HG02943 (cell line): Measurements from ENCODE around the gene MEGF10.

Source experiments
- ATAC-seq: cut with Tn5 transposase; IDR thresholded peaks from one replicate; pipeline ENCODE4 v1.9.1; 2021; ENCODE audit warnings: mild to moderate bottlenecking, low read depth, moderate library complexity; ENCODE audit not compliant: unreplicated experiment

The MEGF10 gene

GRCh38 chr5:127429928-127430327 lies 139.3 kb downstream of the MEGF10 start:
- ATAC-seq = no peak

GRCh38 chr5:127430627-127431026 lies 140.0 kb downstream of the MEGF10 start:
- no peak for ATAC-seq

DNA sequence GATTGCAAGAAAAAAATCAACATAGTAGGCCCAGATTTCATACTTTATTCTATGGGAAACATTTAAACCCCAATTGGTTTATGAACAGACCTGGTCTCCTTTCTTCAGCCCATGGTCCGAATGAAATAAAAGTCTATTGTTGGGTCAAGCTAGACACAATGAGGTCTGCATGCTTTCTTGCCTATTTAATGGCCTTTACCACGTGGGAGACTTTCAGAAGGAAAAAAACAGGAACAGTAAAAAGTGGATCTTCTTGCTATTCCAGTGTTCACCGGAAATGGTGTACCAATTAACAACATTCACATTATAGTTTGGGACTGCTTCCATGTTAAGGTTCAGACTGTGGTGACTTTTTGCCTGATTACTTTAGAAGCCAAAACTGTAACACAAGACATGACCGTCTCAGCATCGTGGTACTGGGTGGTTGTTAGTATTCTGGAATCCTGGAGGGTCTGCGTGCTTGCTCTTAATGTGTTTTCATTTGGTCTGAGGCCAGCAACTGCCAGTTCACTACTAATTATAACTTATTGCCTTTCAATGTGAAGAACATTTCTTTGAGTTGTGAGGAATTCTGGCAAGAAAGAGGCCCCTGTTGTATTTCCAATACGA lies 141.5 kb downstream of the MEGF10 start:
- no peak for ATAC-seq

GRCh38 chr5:127433526-127433925 lies 142.9 kb downstream of the MEGF10 start:
- ATAC-seq = no peak

GRCh38 chr5:127434588-127434987 lies 144.0 kb downstream of the MEGF10 start:
- no peak for ATAC-seq

GRCh38 chr5:127435821-127436220 lies 145.2 kb downstream of the MEGF10 start:
- ATAC-seq = no peak

- no peak for ATAC-seq
Observed at GRCh38 chr5:127439644-127440043, 149.0 kb downstream of the MEGF10 start.

DNA sequence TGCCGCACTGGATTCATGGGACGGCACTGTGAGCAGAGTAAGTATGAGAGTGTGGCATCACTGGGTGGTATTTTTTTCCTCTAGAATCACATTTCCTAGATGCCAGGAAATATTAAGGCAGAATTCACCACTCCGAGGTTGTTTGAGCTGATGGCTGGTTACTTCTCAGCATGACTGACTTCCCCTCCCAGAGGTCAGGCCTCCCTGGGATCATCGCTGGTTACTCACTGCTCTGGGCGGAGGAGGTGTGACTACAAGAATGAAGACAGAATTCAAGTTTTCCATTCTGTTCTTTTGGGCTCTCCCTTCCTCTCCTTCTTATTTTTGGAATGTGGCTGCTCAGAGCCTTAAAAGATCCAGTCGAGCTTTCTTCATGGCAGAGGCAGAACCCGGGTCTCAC lies 150.2 kb downstream of the MEGF10 start:
- ATAC-seq = no peak

- ATAC-seq = no peak
Observed at GRCh38 chr5:127441799-127442484, 151.3 kb downstream of the MEGF10 start.

DNA sequence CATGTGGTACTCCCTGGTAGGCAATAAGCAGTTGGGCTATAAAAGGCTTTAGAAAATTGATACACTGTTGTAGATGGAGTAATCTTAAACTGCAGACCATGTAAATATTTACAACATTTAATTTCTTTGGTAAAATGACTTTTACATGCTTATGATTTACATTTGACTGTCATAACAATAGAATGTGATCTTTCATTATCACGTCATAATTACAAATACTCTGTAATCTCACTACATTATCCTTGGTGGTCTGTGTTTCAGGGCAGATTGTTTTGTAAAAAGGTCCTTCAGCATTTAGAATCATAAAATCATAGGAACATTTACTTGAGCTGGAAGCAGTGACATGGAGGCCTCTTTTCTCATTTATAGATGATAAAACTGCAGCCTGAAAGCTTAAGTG lies 153.6 kb downstream of the MEGF10 start:
- ATAC-seq = no peak

GRCh38 chr5:127445328-127445727 lies 154.7 kb downstream of the MEGF10 start:
- no peak for ATAC-seq

DNA sequence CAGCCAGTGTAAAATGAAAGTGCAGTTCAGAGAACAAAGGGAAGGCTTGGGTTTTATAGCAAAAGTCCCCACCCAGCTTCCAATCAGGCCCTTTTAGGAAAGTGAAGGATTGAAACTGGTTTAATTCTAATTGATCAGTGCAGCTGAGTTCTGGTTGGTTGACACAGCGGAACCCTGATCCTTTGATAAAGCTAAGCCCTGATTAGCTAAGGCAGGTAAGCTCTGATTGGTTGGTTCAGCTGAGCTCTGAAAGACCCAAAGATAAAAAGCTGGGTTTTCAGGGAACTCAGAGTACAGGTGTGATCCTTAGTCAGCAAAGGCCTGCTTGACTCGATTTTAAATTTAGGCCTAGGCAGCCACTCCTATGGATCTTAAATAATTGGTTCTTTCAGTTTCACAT lies 156.0 kb downstream of the MEGF10 start:
- no peak for ATAC-seq

DNA sequence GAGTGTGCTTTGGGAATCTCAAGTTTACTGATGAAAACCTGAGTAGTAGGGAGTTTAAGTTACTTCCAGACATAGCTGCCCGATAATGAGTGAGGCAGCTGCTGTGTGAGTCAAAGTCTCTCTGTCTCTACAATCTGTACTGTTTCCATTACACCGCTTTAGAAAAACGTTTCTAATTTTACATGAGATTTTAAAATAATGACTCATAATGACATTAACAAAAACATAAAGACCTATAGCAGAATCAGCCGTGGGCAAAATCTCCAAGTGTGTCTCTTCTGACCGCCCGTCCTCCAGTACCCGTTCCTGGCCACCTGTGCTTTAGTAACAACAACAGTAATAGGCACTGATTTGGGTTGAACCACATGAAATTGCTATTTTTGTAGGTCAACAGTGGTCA lies 157.2 kb downstream of the MEGF10 start:
- no peak for ATAC-seq

GRCh38 chr5:127450046-127450445 lies 159.4 kb downstream of the MEGF10 start:
- no peak for ATAC-seq

DNA sequence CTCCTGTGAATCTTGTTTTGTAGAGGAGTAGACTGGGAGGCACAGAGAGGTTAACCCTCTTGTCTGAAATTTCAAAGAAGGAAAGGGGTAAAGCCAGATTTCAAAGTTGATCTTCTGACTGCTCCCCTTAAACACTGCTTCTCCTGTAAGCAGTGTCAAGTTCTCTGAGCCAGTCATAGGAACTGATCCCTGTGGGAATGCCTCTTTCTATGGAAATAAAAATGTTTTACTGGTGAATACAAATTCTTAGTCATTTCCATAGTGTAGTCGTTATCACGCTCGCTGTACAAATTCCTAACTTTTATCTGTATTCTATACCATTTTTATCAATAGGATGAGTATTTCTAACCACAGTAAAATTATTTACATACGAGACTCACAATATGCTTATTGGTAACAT lies 160.5 kb downstream of the MEGF10 start:
- no peak for ATAC-seq

DNA sequence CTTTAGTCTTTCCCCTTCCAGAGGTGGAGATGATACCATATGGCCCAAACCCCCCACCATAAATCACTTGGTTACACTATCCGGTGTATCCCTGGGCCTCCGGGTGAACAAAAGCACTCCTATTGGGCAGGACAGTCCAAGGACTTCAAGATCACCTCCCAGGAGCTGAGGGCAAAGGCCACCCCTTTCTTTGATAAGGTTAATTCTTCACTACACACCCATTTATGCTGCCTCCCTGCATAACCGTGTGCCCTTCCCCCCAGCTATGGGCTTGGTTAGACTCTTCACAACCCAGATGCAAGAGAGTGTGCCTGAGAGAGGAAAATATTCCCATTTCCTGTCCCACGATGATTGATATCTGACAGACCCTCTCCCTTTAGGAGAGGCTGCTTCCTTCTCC lies 162.0 kb downstream of the MEGF10 start:
- no peak for ATAC-seq

DNA sequence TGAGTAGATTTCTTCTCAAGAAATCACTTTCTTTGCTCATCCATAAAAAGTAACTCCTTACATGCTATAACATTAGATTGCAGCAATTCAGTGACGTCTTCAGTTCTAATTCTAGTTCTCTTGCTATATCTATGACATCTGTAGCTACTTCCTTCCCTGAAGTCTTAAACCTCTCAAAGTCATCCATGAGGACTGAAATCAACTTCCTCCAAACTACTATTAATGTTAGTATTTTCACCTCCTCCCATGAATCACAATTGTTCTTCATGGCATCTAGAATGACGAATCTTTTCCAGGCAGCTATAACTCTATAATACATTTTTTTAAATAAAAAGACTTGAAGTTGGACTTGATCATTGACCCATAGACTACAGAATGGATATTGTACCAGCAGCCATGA lies 180.6 kb downstream of the MEGF10 start:
- no peak for ATAC-seq

DNA sequence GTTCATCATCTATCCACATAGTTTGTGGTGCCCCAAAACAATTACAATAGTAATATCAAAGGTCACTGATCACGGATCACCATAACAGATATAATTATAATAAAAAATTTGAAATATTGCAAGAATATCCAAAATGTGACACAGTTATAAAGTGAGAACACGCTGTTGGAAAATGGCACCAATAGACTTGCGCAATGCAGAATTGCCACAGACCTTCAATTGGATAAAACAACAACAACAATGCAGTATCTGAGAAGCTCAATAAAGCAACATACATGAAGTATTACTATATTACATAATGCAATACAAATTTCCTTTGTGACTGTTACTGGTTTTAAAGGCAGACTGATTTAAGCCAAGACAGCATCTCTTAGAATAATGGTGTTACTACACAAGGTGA lies 182.1 kb downstream of the MEGF10 start:
- no peak for ATAC-seq

GRCh38 chr5:127486471-127486870 lies 195.9 kb downstream of the MEGF10 start:
- ATAC-seq = no peak

DNA sequence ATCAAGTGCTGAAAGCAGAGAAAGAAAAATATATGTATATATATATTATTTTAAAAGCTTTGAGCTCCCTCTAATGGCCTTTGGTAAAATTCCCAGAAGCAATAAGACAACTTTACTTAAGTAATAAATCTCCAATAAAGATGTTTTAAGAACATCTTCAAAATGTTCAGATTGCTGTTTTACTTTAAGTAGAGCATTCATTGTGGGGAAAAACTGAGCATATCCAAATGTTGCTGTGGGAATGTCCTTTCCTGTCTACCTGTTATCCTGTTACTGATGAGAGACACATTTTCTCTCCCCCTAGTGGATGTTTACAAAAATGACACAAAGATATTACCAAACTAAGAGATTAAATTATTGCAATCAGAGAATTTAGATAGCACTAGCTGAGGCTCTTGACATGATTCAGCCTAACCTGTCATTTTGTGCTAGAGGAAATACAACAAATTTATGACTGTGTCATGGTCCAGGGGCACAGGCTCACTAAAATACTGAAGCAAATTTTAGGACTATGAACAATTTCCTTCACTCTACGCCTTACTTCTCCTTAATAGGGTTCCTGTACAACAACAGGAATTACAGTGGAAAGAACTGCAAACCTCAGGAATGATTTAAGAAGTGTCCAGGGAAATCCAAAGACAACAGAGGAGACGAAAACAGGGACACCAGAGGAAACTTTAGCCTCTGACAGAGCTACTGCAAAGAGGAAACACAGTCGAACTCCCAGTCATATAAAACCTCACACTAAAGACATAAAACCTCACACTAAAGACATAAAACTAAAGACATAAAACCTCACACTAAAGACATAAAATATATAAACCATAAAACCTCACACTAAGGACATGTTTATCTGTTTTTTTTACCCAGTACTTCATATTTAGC lies 202.5 kb downstream of the MEGF10 start:
- no peak for ATAC-seq

- no peak for ATAC-seq
Observed at GRCh38 chr5:127498548-127498947, 208.0 kb downstream of the MEGF10 start.

GRCh38 chr5:127505905-127506304 lies 215.3 kb downstream of the MEGF10 start:
- ATAC-seq = no peak
